HCT116 (cell line): ENCODE measurements around the gene ACTA2. TPM values are rescaled to one million over a fixed set of nuclear protein-coding genes. Genes with fewer than 3 reads are reported as not detected.

Source experiments
- ATAC-seq: fragments of 200-7000 bp; cut with Tn5 transposase; 2 replicates; pipeline ENCODE4 v1.9.1; 2020; ENCODE audit warnings: mild to moderate bottlenecking, moderate library complexity
- BruUV-seq: library from RNA; stranded (reverse); fragments of 400-500 nt; replicated peaks from 2 replicates; lab custom pipeline; 2021; lab: Mats Ljungman, UMichigan
- CTCF ChIA-PET: fragments of 300-600 bp; sonication (Branson Sonifier 250); formaldehyde crosslinking; loops from one replicate; lab custom pipeline; 2021; ENCODE audit warnings: antibody characterized with exemption; lab: Charles Lee
- POLR2A ChIA-PET: fragments of 300-600, 350-600 bp; sonication (Branson Sonifier 250); formaldehyde crosslinking; loops from one replicate; lab custom pipeline; 2021; ENCODE audit warnings: antibody characterized with exemption; lab: Charles Lee
- RAD21 ChIA-PET, 2 experiments: fragments of 300-600 bp; sonication (Branson Sonifier 250); formaldehyde crosslinking; loops; one replicate each; lab custom pipeline; 2023; ENCODE audit warnings: low total read pairs in 2 of 2; ENCODE audit not compliant: uncharacterized antibody in 2 of 2, unreplicated experiment in 2 of 2, low non-redundant PET in 1 of 2; lab: Charles Lee
- DNase-seq: peaks from one replicate; pipeline ENCODE4 v3.0.0-alpha.2; 2010; ENCODE audit warnings: low read depth, low spot score
- H2AFZ ChIP-seq: fragments of 200-600 bp; shearing (Covaris generic), sonication (generic); 2 replicates; pipeline ENCODE4 v1.6.1; 2017; ENCODE audit warnings: low read depth, mixed run types, mixed read lengths, antibody characterized with exemption, low read length; ENCODE audit not compliant: poor library complexity, severe bottlenecking
- H3K27ac ChIP-seq: 2 replicates; pipeline ENCODE4 v1.5.1; 2012; ENCODE audit warnings: low read depth, low read length
- H3K27me3 ChIP-seq: fragments of 200-600 bp; sonication (generic); 2 replicates; pipeline ENCODE4 v1.6.1; 2016; ENCODE audit warnings: mixed run types, low read length, mixed read lengths; ENCODE audit not compliant: insufficient read depth
- H3K36me3 ChIP-seq, 2 experiments: fragments of 200-500 bp in 1 of 2; fragments of 200-600 bp in 1 of 2; sonication (Bioruptor generic) in 1 of 2; sonication (generic) in 1 of 2; 2 replicates each; pipeline versions ENCODE4 v1.5.1 to v1.6.1; 2014 to 2016; ENCODE audit warnings: low read length in 2 of 2, inconsistent platforms in 1 of 2, mixed read lengths in 1 of 2, mixed run types in 1 of 2; ENCODE audit not compliant: insufficient read depth in 2 of 2, control insufficient read depth in 1 of 2
- H3K4me1 ChIP-seq, 2 experiments: fragments of 200-600 bp in 1 of 2; sonication (generic) in 1 of 2; 2 replicates each; pipeline versions ENCODE4 v1.5.1 to v1.6.1; 2012 to 2017; ENCODE audit warnings: low read length in 2 of 2, inconsistent platforms in 1 of 2, mild to moderate bottlenecking in 1 of 2, mixed read lengths in 1 of 2, mixed run types in 1 of 2, moderate library complexity in 1 of 2; ENCODE audit not compliant: insufficient read depth in 2 of 2, control insufficient read depth in 1 of 2
- H3K4me2 ChIP-seq: fragments of 200-600 bp; sonication (generic); 2 replicates; pipeline ENCODE4 v1.6.1; 2017; ENCODE audit warnings: mixed run types, low read length, mixed read lengths
- H3K4me3 ChIP-seq, 2 experiments: fragments of 200-600 bp in 1 of 2; sonication (generic) in 1 of 2; replicated peaks in 1 of 2; 2 replicates each; pipeline ENCODE4 v1.5.1; 2011 to 2016; ENCODE audit warnings: low read length in 2 of 2, control low read depth in 1 of 2, low read depth in 1 of 2, mild to moderate bottlenecking in 1 of 2, mixed read lengths in 1 of 2, mixed run types in 1 of 2
- H3K79me2 ChIP-seq: fragments of 200-600 bp; sonication (generic); 2 replicates; pipeline ENCODE4 v1.6.1; 2017; ENCODE audit warnings: mild to moderate bottlenecking, mixed run types, low read length, moderate library complexity, mixed read lengths; ENCODE audit not compliant: insufficient read depth
- H3K9ac ChIP-seq: fragments of 200-600 bp; sonication (generic); 2 replicates; pipeline ENCODE4 v1.6.1; 2016; ENCODE audit warnings: low read length, mixed read lengths
- H3K9me2 ChIP-seq: fragments of 200-600 bp; sonication (generic), shearing (Covaris generic); 2 replicates; pipeline ENCODE4 v1.6.1; 2017; ENCODE audit warnings: mixed run types, mild to moderate bottlenecking, moderate library complexity; ENCODE audit not compliant: insufficient read depth
- H3K9me3 ChIP-seq, 2 experiments: fragments of 200-500 bp in 1 of 2; fragments of 200-600 bp in 1 of 2; sonication (Bioruptor generic) in 1 of 2; sonication (generic) in 1 of 2; 2 replicates each; pipeline ENCODE4 v1.6.1; 2014 to 2017; ENCODE audit warnings: low read length in 2 of 2, mixed read lengths in 2 of 2, inconsistent platforms in 1 of 2, low read depth in 1 of 2, mild to moderate bottlenecking in 1 of 2, mixed run types in 1 of 2, moderate library complexity in 1 of 2; ENCODE audit not compliant: control insufficient read depth in 1 of 2, insufficient read depth in 1 of 2
- H4K20me1 ChIP-seq: fragments of 200-600 bp; sonication (generic), shearing (Covaris generic); 2 replicates; pipeline ENCODE4 v1.6.1; 2017; ENCODE audit warnings: mixed run types, mild to moderate bottlenecking, moderate library complexity; ENCODE audit not compliant: insufficient read depth
- CBX3 ChIP-seq: IDR thresholded peaks from 2 replicates; pipeline ENCODE4 v1.6.1; 2012; ENCODE audit warnings: low read depth
- CTCF ChIP-seq, 3 experiments: fragments of 200-600 bp in 1 of 3; sonication (generic) in 1 of 3; IDR thresholded peaks in 2 of 3; conservative IDR thresholded peaks in 1 of 3; 2 replicates each; pipeline ENCODE4 v1.5.1; 2012 to 2017; ENCODE audit warnings: low read depth in 2 of 3, low read length in 2 of 3, antibody characterized with exemption in 1 of 3, borderline replicate concordance in 1 of 3, control low read depth in 1 of 3, mild to moderate bottlenecking in 1 of 3, mixed read lengths in 1 of 3, mixed run types in 1 of 3, moderate library complexity in 1 of 3; ENCODE audit not compliant: insufficient read depth in 1 of 3
- ELF1 ChIP-seq: IDR thresholded peaks from 2 replicates; pipeline ENCODE4 v1.6.1; 2012; ENCODE audit warnings: low read depth, borderline replicate concordance
- EZH2 ChIP-seq: fragments of 200-600 bp; sonication (generic); IDR thresholded peaks from 2 replicates; pipeline ENCODE4 v1.6.1; 2017; ENCODE audit warnings: antibody characterized with exemption, mixed run types
- EZH2phosphoT487 ChIP-seq: fragments of 200-600 bp; IDR thresholded peaks from 2 replicates; pipeline ENCODE4 v1.6.1; 2018; ENCODE audit warnings: antibody characterized with exemption, borderline replicate concordance
- FOSL1 ChIP-seq: IDR thresholded peaks from 2 replicates; pipeline ENCODE4 v1.6.1; 2012; ENCODE audit warnings: low read depth
- JUND ChIP-seq: IDR thresholded peaks from 2 replicates; pipeline ENCODE4 v1.6.1; 2012
- POLR2A ChIP-seq: IDR thresholded peaks from 2 replicates; pipeline ENCODE4 v1.7.0; 2011; ENCODE audit warnings: borderline replicate concordance; ENCODE audit not compliant: insufficient read depth, insufficient read length; ENCODE audit errors: extremely low read depth
- RAD21 ChIP-seq: IDR thresholded peaks from 2 replicates; pipeline ENCODE4 v1.6.1; 2012; ENCODE audit warnings: low read depth, mild to moderate bottlenecking
- REST ChIP-seq: IDR thresholded peaks from 2 replicates; pipeline ENCODE4 v1.6.1; 2012; ENCODE audit warnings: low read depth
- SIN3A ChIP-seq: IDR thresholded peaks from 2 replicates; pipeline ENCODE4 v1.6.1; 2012; ENCODE audit warnings: low read depth
- SP1 ChIP-seq: IDR thresholded peaks from 2 replicates; pipeline ENCODE4 v1.6.1; 2012; ENCODE audit warnings: low read depth
- SRF ChIP-seq: IDR thresholded peaks from 2 replicates; pipeline ENCODE4 v1.6.1; 2012; ENCODE audit warnings: low read depth
- TCF7L2 ChIP-seq: IDR thresholded peaks from 2 replicates; pipeline ENCODE4 v1.7.0; 2011; ENCODE audit warnings: borderline replicate concordance, inconsistent platforms; ENCODE audit not compliant: insufficient read depth, insufficient read length; ENCODE audit errors: extremely low read depth
- YY1 ChIP-seq: IDR thresholded peaks from 2 replicates; pipeline ENCODE4 v1.6.1; 2011; ENCODE audit warnings: low read length, low read depth, moderate library complexity, mild to moderate bottlenecking; ENCODE audit not compliant: insufficient replicate concordance; ENCODE audit errors: extremely low read depth
- ZFX ChIP-seq: fragments of 450-650 bp; IDR thresholded peaks from 2 replicates; pipeline ENCODE4 v1.6.1; 2017
- ZNF274 ChIP-seq: fragments of 200-500 bp; sonication (Bioruptor generic); IDR thresholded peaks from 2 replicates; pipeline ENCODE4 v1.6.1; 2014; ENCODE audit warnings: mild to moderate bottlenecking, low read depth, low read length, inconsistent platforms
- intact Hi-C: fragments of 100-400 bp; cut with micrococcal nuclease; formaldehyde crosslinking; loops from 2 replicates; pipeline ENCODE4 v1.10.0; 2022
- total RNA-seq: library from RNA; stranded (reverse); gene quantifications from one replicate; pipeline ENCODE4 v1.2.1, GENCODE V29; 2021; ENCODE audit not compliant: unreplicated experiment

Gene ACTA2
- total RNA-seq, 1 experiment from 2014 or later = 9.4 TPM

DNA sequence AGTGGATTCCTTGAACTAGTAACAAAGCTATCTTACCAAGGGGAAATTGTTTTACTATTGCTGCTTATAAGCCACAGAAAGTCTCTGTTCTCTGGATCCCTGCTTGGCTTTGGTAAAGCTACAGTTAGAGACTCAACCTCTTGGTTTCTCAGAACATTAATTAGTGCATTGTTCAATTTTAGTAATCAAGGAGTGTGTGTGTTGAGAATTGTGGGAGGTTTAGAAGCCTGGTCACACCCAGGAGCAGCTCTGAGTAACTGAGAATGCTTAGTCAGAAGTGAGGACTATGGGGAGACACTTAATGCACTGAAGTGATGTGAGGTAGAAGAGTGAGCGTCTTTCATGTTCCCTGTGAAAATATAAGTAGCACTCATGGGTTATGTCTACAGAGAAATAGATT is 8.2 kb upstream of the ACTA2 start:
- CTCF ChIA-PET = no interaction called here
- no peak for TF ChIP-seq ZFX
- no peak for TF ChIP-seq CBX3
- TF ChIP-seq SRF = no peak
- no peak for TF ChIP-seq JUND
- no peak for TF ChIP-seq ZNF274
- no peak for TF ChIP-seq POLR2A
- TF ChIP-seq CTCF (IDR thresholded peaks at IDR 0.05 in 2 of 3, conservative IDR thresholded peaks at IDR 0.05 in 1 of 3; ENCODE audit: borderline replicate concordance in 1 of 3, insufficient read depth in 1 of 3, low read depth in 2 of 3, low read length in 2 of 3) = no peak
- no peak for TF ChIP-seq REST
- TF ChIP-seq YY1 = no peak
- no peak for TF ChIP-seq SP1
- TF ChIP-seq SIN3A = no peak
- TF ChIP-seq EZH2 = no peak
- TF ChIP-seq EZH2phosphoT487 = no peak
- no peak for TF ChIP-seq TCF7L2
- no peak for TF ChIP-seq ELF1
- no peak for TF ChIP-seq RAD21
- TF ChIP-seq FOSL1 = no peak
- TF ChIP-seq, all 23 proteins: peak for 0
- POLR2A ChIA-PET = no interaction called here
- Histone ChIP-seq H3K27ac (no peak overlapping the region), H2AFZ (no peak overlapping the region), H3K9ac (no peak overlapping the region), H4K20me1 (no peaks in the 10 kb centered on the region), H3K4me2 (no peak overlapping the region), H3K9me2 (no peaks in the 10 kb centered on the region), H3K27me3 (no peaks in the 10 kb centered on the region), H3K36me3 (no peaks in the 10 kb centered on the region), H3K79me2 (no peaks in the 10 kb centered on the region), H3K4me1 (no peaks in the 10 kb centered on the region), H3K9me3 (no peaks in the 10 kb centered on the region), H3K4me3 (no peak overlapping the region)
- DNase-seq (no peak), ATAC-seq (no peak)
- BruUV-seq = no TSS peak
- intact Hi-C loops = no loop called here
- RAD21 ChIA-PET = no interaction called here
